ENCODE results near the gene SLC25A38.
"Not testable (repeated sequence)": the region's sequence is repeated elsewhere in the genome, so short reads cannot be mapped to it uniquely, and the experiment has no call there.

The SLC25A38 gene, protein sequence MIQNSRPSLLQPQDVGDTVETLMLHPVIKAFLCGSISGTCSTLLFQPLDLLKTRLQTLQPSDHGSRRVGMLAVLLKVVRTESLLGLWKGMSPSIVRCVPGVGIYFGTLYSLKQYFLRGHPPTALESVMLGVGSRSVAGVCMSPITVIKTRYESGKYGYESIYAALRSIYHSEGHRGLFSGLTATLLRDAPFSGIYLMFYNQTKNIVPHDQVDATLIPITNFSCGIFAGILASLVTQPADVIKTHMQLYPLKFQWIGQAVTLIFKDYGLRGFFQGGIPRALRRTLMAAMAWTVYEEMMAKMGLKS

GRCh38 chr3:39383045-39383880 is at the start of gene SLC25A38:
TSS of gene SLC25A38 (plus strand) at chr3:39383370. CDS start at chr3:39383725, 355 bp downstream.
- DNase-seq = peak; percentile 70

- DNase-seq = no peak
Measured at GRCh38 chr3:39333607-39334006, 49.6 kb upstream of the SLC25A38 start.

GRCh38 chr3:39334205-39334604 is 49.0 kb upstream of the SLC25A38 start:
- no peak for DNase-seq

DNA sequence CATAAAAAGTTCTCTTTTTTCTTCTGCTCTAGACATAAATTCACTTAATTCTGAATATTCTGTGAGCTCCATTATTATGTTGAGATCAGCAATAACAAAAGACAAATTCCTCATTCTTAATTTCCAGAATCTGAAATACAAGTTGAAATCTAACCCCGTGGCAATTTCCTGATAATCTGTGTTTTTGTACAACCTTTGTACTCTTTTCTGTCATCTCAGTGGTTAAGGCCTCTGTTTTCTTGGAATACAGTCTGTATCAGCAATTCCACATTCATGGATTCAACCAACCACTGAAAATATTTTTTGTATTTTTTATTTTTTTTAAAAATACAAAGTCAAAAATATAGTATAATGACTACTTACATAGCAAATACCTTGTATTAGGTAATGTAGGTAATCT is 45.0 kb upstream of the SLC25A38 start:
- DNase-seq = no peak

GRCh38 chr3:39339086-39339485 is 44.1 kb upstream of the SLC25A38 start:
- DNase-seq = no peak

GRCh38 chr3:39343076-39343717 is 40.0 kb upstream of the SLC25A38 start:
- DNase-seq = no peak

- DNase-seq = no peak
Measured at GRCh38 chr3:39343760-39344159, 39.4 kb upstream of the SLC25A38 start.

DNA sequence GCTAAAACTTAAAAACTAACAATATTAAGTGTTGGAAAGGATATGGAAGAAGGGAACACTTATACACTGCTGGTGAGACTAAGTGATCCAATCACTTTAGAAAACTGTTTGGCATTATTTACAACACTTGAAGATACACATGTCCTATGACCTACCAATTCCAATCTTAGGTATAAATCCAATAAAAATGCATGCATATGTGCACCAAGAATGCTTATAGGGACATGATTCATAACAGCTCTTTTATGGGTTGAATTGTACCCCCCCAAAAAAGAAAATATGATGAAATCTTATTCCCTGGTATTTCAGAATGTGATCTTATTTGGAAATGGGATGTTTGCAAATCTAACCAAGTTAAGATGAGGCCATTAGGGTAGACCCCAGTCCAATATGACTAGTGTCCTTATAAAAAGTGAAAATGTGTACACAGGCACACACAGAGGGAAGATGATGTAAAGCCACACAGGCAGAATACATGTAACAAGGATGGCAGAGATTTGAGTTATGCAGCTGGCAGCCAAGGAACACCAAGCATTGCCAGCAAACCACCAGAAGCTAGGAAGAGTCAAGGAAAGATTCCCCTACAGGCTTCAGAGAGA is 38.3 kb upstream of the SLC25A38 start:
- DNase-seq = no peak

DNA sequence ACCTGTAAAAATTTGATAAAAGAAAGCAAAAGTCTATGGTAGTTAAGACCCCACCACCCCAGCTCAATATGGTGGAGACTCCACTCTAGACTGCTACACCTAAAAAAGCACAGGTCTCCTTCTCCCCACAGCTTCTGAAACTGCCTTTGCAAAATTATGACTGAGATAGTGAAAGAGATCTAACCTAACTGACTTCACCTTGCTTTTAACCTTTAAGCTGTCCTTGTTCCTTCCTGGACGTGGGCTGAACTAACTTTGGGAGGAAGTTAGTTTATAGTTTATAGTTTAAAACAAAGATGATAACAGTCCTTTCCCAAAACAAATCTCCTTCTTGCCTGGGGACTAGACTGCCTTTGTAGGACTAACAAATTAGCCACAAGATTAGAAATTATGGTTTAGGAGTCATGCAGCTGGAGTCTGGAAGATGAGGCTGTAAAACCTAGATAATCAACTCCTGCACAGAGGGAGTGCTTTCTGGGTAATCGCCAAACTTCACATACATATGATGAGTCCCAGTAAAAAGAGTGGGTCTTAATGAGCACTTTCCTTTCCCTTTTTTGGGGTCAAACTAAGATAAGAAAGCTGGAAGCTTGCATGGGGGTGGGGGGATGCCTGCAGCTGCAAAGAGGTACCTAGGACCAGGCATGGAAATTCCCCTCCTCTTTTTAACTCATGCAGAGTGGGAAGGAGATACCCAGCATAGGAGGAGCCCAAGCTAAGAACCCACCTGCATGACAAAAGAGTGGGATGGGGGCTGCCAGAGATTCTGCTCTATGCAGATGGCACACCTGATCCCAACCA is 36.2 kb upstream of the SLC25A38 start:
- no peak for DNase-seq

DNA sequence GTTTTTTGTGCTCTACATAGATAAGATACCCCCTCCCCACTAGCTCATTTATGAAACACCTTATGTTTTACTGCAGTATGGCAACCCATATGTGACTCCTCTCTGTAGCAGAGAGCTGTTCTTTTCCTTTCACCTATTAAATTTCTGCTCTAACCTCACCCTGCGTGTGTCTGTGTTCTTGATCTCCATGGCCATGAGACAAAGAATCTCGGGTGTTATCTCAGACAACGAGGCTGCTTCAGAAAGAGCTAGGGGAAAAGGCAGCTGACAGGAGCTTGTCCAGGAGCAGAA is 35.6 kb upstream of the SLC25A38 start:
- no peak for DNase-seq

DNA sequence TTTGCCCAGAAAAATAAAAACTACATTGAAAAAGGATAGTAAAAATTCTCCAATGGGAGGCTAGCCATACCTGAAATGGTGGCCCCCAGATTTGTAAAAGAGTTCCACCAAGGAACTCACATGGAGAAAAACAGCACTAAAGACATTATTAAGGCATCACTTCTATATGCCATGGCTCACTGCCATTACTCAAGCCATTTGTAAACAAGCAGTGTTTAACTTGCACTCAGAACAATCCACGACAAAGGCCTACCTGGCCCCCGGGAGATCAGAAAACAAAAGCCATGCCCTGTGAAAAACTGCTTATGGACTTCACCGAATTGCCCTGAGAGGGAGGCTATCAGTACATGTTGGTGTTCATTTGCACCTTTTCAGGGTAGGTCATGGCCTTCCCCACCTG is 34.1 kb upstream of the SLC25A38 start:
- DNase-seq = no peak

DNA sequence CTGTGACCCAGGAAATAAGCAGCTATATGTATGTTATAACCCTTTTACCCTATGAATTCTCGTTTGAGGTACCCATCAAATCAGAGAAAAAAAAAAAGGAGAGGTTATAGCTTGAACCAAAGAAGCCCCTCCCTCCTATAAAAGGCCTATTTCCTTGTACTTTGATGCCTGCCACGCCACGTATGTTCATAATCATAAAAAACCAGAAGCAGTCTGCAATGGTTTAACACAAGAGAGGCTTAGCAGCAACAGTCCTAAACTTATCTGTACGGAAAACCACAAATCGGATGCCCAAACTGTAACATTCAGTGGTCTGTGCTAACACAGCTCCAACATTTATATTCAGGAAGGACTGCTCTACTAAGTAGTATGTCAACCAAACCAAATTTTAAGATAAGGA is 32.5 kb upstream of the SLC25A38 start:
- no peak for DNase-seq

DNA sequence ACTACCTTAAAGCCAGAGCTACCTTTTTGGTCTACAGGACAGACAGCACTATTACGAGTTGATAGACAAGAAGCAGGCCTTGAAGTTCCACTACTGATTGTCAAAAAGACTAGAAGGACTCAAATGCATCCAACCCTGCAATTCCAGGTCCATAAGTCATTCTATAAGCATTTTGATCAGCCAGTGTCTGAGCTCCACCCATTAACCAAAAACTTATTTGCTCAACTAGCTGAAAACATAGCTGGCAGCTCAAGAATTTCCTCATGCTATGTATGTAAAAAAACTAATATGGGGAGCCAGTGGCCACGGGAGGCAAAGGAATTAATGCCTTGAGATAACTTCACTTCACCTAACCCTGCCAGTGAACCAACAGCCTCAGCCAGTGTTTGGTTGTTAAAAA is 32.0 kb upstream of the SLC25A38 start:
- not testable (repeated sequence) for DNase-seq

DNA sequence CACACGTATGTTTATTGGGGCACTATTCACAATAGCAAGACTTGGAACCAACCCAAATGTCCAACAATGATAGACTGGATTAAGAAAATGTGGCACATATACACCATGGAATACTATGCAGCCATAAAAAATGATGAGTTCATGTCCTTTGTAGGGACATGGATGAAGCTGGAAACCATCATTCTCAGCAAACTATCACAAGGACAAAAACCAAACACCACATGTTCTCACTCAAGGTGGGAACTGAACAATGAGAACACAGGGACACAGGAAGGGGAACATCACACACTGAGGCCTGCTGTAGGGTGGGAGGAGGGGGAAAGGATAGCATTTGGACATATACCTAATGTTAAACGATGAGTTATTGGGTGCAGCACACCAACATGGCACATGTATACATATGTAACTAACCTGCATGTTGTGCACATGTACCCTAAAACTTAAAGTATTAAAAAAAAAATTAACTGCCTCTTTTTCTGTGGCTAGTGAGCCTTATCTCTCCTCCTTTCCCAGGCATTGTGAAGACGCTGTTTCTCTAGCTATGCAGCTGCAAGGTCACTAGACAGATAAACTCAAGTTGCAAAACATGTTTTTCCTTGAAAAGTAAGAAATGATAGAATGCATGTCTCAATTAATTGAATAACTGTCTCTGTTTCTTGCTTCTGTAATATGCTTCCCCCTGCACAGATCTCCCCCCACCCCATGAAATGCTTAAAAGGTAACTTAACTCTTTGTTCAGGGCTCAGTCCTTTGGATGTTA is 29.8 kb upstream of the SLC25A38 start:
- DNase-seq = not testable (repeated sequence)

DNA sequence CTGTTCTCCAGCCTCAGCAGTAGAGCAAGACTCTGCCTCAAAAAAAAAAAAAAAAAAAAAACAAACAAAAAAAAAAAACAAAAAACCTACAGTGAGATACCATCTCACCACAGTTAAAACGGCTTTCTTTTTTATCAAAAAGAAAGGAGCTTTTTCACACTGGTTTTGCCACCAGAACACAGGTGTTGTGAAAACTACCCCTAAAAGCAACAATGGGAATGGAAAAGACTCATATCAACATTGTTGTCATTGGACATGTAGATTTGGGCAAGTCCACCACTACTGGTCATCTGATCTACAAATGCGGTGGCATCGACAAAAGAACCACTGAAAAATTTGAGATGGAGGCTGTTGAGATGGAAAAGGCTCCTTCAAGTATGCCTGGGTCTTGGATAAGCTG is 24.8 kb upstream of the SLC25A38 start:
- DNase-seq = no peak

DNA sequence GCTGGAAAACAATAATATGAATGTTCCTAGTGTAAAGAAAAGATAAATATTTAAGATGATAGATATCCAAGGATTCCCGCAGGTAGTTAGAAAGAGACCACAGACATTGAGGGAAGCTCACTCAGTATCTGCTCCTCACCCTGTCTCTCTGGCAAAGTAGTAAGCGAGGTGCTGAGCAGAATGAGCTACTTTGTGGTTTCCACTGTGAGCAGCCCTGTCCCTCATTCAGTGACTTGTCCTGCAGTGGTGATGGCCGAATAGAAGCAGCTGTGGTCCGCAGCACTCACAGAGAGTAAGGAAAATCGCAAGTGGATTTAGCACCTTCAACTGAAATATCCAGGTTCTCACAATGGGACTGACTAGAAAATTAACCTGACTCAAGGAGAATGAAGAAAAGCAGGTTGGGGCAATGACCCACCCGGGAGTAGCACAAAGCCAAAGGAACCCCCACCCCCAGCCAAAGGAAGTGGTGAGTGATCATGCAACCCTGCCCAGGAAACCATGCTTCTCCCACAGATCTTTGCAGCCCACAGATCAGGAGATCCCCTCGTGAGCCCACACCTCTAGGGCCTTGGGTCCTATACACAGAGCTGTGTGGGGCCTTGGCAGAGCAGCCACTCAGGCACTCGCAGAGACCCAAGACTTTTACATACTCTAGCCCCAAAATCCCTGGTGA is 21.8 kb upstream of the SLC25A38 start:
- DNase-seq = peak; percentile 27

- DNase-seq = no peak
Measured at GRCh38 chr3:39362192-39362591, 21.0 kb upstream of the SLC25A38 start.

- DNase-seq = no peak
Measured at GRCh38 chr3:39362812-39363211, 20.4 kb upstream of the SLC25A38 start.

- not testable (repeated sequence) for DNase-seq
Measured at GRCh38 chr3:39370450-39370849, 12.7 kb upstream of the SLC25A38 start.

GRCh38 chr3:39372833-39373232 is 10.3 kb upstream of the SLC25A38 start:
- DNase-seq = no peak

- no peak for DNase-seq
Measured at GRCh38 chr3:39376959-39377634, 6.1 kb upstream of the SLC25A38 start.

All from activated effector memory CD4-positive, alpha-beta T cell treated with Interleukin-2 at 50 U/mL for 16 hours (primary cell).